GM23338 (cell line): ENCODE measurements around the gene SCFD2. TPM values are rescaled to one million over a fixed set of nuclear protein-coding genes. Genes with fewer than 3 reads are reported as not detected.

Experiments
- ATAC-seq: fragments of 200-7000 bp; cut with Tn5 transposase; 3 replicates; pipeline ENCODE4 v1.9.1; 2020
- DNase-seq: peaks from one replicate; pipeline ENCODE4 v3.0.0-alpha.2; 2015; ENCODE audit warnings: low spot score
- H2AFZ ChIP-seq: fragments of 200-600 bp; sonication (generic); 2 replicates; pipeline ENCODE4 v1.8.0; 2016; ENCODE audit warnings: antibody characterized with exemption, mild to moderate bottlenecking, moderate library complexity
- H3F3A ChIP-seq: fragments of 200-600 bp; sonication (generic); replicated peaks from 2 replicates; pipeline ENCODE4 v1.8.0; 2017; ENCODE audit warnings: antibody characterized with exemption, mixed run types, low read depth
- H3K27ac ChIP-seq: fragments of 200-600 bp; sonication (generic); 2 replicates; pipeline ENCODE4 v1.6.1; 2016; ENCODE audit warnings: low read depth
- H3K27me3 ChIP-seq: fragments of 200-600 bp; sonication (generic); 2 replicates; pipeline ENCODE4 v1.8.0; 2016; ENCODE audit warnings: mild to moderate bottlenecking, mixed run types, moderate library complexity; ENCODE audit not compliant: insufficient read depth
- H3K36me3 ChIP-seq: fragments of 200-600 bp; sonication (generic); 2 replicates; pipeline ENCODE4 v1.8.0; 2016; ENCODE audit warnings: mild to moderate bottlenecking; ENCODE audit not compliant: insufficient read depth
- H3K4me1 ChIP-seq: fragments of 200-600 bp; sonication (generic); 2 replicates; pipeline ENCODE4 v1.8.0; 2016; ENCODE audit warnings: mild to moderate bottlenecking, moderate library complexity; ENCODE audit not compliant: insufficient read depth
- H3K4me2 ChIP-seq: fragments of 200-600 bp; sonication (generic); 2 replicates; pipeline ENCODE4 v1.7.1; 2017; ENCODE audit warnings: mixed run types
- H3K4me3 ChIP-seq: fragments of 200-600 bp; sonication (generic); 2 replicates; pipeline ENCODE4 v1.6.1; 2016; ENCODE audit warnings: mixed run types
- H3K79me2 ChIP-seq: fragments of 200-600 bp; sonication (generic); replicated peaks from 2 replicates; pipeline ENCODE4 v1.8.0; 2017; ENCODE audit warnings: mild to moderate bottlenecking; ENCODE audit not compliant: insufficient read depth
- H3K9me2 ChIP-seq: fragments of 200-600 bp; sonication (generic); 2 replicates; pipeline ENCODE4 v1.8.0; 2017; ENCODE audit not compliant: insufficient read depth
- H4K20me1 ChIP-seq: fragments of 200-600 bp; sonication (generic); replicated peaks from 2 replicates; pipeline ENCODE4 v1.8.0; 2017; ENCODE audit warnings: mild to moderate bottlenecking; ENCODE audit not compliant: insufficient read depth
- H3K27ac Mint-ChIP-seq: 2 replicates; pipeline ENCODE4 v1.8.0; 2020; ENCODE audit warnings: inconsistent platforms, mild to moderate bottlenecking, moderate library complexity, mixed read lengths
- H3K27me3 Mint-ChIP-seq: 3 replicates; pipeline ENCODE4 v1.8.0; 2022; ENCODE audit warnings: low read depth, mild to moderate bottlenecking, moderate library complexity, mixed read lengths, inconsistent platforms; ENCODE audit not compliant: insufficient read depth, poor library complexity
- H3K36me3 Mint-ChIP-seq: 3 replicates; pipeline ENCODE4 v1.8.0; 2021; ENCODE audit warnings: low read depth, mild to moderate bottlenecking, inconsistent platforms, moderate library complexity, mixed read lengths
- H3K4me1 Mint-ChIP-seq: 3 replicates; pipeline ENCODE4 v1.8.0; 2020; ENCODE audit warnings: mild to moderate bottlenecking, inconsistent platforms, mixed read lengths
- H3K4me3 Mint-ChIP-seq: 3 replicates; pipeline ENCODE4 v1.8.0; 2021; ENCODE audit warnings: moderate library complexity, mild to moderate bottlenecking, inconsistent platforms, mixed read lengths
- H3K9me3 Mint-ChIP-seq: 3 replicates; pipeline ENCODE4 v1.8.0; 2020; ENCODE audit warnings: moderate library complexity, mild to moderate bottlenecking, inconsistent platforms, mixed read lengths
- CREB1 ChIP-seq: fragments of 250-450 bp; sonication (Bioruptor Pico); IDR thresholded peaks from 2 replicates; pipeline ENCODE4 v1.5.0; 2020; ENCODE audit warnings: low read depth, mild to moderate bottlenecking, moderate library complexity
- EZH2 ChIP-seq: fragments of 200-600 bp; sonication (generic); IDR thresholded peaks from one replicate; pipeline ENCODE4 v1.8.0; 2017; ENCODE audit warnings: antibody characterized with exemption, mild to moderate bottlenecking, low read depth; ENCODE audit not compliant: unreplicated experiment
- EZH2phosphoT487 ChIP-seq: fragments of 200-600 bp; sonication (generic); IDR thresholded peaks from one replicate; pipeline ENCODE4 v1.8.1; 2018; ENCODE audit warnings: antibody characterized with exemption; ENCODE audit not compliant: unreplicated experiment
- JUNB ChIP-seq: IDR thresholded peaks from one replicate; pipeline ENCODE4 v1.6.1; 2016; ENCODE audit warnings: antibody characterized with exemption; ENCODE audit not compliant: unreplicated experiment
- NANOG ChIP-seq: IDR thresholded peaks from 2 replicates; pipeline ENCODE4 v1.6.1; 2016; ENCODE audit warnings: antibody characterized with exemption, borderline replicate concordance
- POLR2AphosphoS5 ChIP-seq: IDR thresholded peaks from 2 replicates; pipeline ENCODE4 v1.6.1; 2016; ENCODE audit warnings: antibody characterized with exemption, low read depth
- REST ChIP-seq: IDR thresholded peaks from one replicate; pipeline ENCODE4 v1.6.1; 2018; ENCODE audit warnings: antibody characterized with exemption; ENCODE audit not compliant: unreplicated experiment
- STAT1 ChIP-seq: IDR thresholded peaks from one replicate; pipeline ENCODE4 v1.6.1; 2016; ENCODE audit warnings: antibody characterized with exemption; ENCODE audit not compliant: unreplicated experiment
- ZNF114 ChIP-seq: fragments of 250-450 bp; sonication (Bioruptor Pico); IDR thresholded peaks from 2 replicates; pipeline ENCODE4 v1.5.0; 2020; ENCODE audit warnings: mild to moderate bottlenecking, moderate library complexity
- ZNF331 ChIP-seq: fragments of 250-450 bp; sonication (Bioruptor Pico); IDR thresholded peaks from 2 replicates; pipeline ENCODE4 v1.5.0; 2020; ENCODE audit warnings: low read depth, mild to moderate bottlenecking, moderate library complexity
- ZNF462 ChIP-seq: fragments of 250-450 bp; sonication (Bioruptor Pico); IDR thresholded peaks from 2 replicates; pipeline ENCODE4 v1.5.0; 2020; ENCODE audit warnings: mild to moderate bottlenecking, moderate library complexity
- polyA plus RNA-seq: library from polyadenylated mRNA; unstranded; fragments of >200 nt; fragmentation: Nextera tagmentation; extraction: Ambion mirVana; gene quantifications from 2 replicates; pipeline ENCODE4 v1.2.1, GENCODE V29; 2016
- total RNA-seq: library from RNA; depleted of rRNA; stranded (reverse); fragments of >200 nt; shearing (Covaris generic); gene quantifications from 2 replicates; pipeline ENCODE4 v1.2.3, GENCODE V29; 2014
- TF ChIP-seq, protein P1 (sequence below): IDR thresholded peaks from 2 replicates; pipeline ENCODE4 v1.6.1; 2016; ENCODE audit warnings: antibody characterized with exemption
- TF ChIP-seq, protein P2 (sequence below), 2 experiments: fragments of 200-600 bp in 1 of 2; sonication (generic) in 1 of 2; conservative IDR thresholded peaks; 2 replicates each; pipeline versions ENCODE4 v1.5.1 to v1.6.1; 2016 to 2017; ENCODE audit warnings: antibody characterized with exemption in 2 of 2, low read depth in 2 of 2, mild to moderate bottlenecking in 2 of 2, moderate library complexity in 1 of 2

The SCFD2 gene
- total and polyA plus RNA-seq, 2 experiments from 2014 or later = 5.7 to 17.5 TPM

DNA sequence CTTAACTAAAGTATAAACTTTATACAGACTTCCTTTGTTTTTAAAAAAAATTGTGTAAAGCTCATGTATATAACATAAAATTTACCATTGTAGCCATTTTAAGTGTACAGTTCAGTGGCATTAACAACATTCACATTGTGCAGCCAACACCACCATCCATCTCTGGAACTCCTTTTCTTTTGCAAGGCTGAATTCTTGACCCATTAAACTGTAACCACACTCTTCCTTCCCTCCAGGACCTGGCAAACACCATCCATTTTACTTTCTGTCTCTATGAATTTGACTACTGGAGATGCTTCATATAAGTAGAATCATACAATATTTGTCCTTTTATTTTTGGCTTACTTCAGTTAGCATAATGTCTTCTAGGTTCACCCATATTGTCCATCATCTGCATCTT lies 399.1 kb downstream of the SCFD2 start:
- Histone ChIP-seq H3K27ac (no peak overlapping the region), H2AFZ (no peak overlapping the region), H3K27me3 (no peaks in the 10 kb centered on the region), H3K36me3 (peaks cover 3% of the 10 kb centered on the region; the same call in 1 of the 2 replicates), H3K4me3 (no peak overlapping the region), H4K20me1 (no peaks in the 10 kb centered on the region), H3K79me2 (no peaks in the 10 kb centered on the region), H3K4me1 (no peaks in the 10 kb centered on the region), H3K9me2 (peaks cover 15% of the 10 kb centered on the region), H3F3A (no peaks in the 10 kb centered on the region), H3K4me2 (no peak overlapping the region)
- no peak overlapping the region for H3K4me3 Mint-ChIP-seq
- peaks cover 2% of the 10 kb centered on the region for H3K27me3 Mint-ChIP-seq
- no peaks in the 10 kb centered on the region for H3K4me1 Mint-ChIP-seq
- H3K27ac Mint-ChIP-seq = no peak overlapping the region
- no peak for ATAC-seq
- peaks cover 22% of the 10 kb centered on the region for H3K36me3 Mint-ChIP-seq
- TF ChIP-seq JUNB (no peak), EZH2phosphoT487 (no peak), STAT1 (no peak), POLR2AphosphoS5 (no peak), CREB1 (CRISPR knock-in tag) (no peak), ZNF114 (no peak), ZNF331 (CRISPR knock-in tag) (no peak), NANOG (no peak), EZH2 (no peak), ZNF462 (CRISPR knock-in tag) (no peak), REST (no peak)
- TF ChIP-seq, protein P1, sequence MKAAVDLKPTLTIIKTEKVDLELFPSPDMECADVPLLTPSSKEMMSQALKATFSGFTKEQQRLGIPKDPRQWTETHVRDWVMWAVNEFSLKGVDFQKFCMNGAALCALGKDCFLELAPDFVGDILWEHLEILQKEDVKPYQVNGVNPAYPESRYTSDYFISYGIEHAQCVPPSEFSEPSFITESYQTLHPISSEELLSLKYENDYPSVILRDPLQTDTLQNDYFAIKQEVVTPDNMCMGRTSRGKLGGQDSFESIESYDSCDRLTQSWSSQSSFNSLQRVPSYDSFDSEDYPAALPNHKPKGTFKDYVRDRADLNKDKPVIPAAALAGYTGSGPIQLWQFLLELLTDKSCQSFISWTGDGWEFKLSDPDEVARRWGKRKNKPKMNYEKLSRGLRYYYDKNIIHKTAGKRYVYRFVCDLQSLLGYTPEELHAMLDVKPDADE = no peak
- TF ChIP-seq, protein P2, sequence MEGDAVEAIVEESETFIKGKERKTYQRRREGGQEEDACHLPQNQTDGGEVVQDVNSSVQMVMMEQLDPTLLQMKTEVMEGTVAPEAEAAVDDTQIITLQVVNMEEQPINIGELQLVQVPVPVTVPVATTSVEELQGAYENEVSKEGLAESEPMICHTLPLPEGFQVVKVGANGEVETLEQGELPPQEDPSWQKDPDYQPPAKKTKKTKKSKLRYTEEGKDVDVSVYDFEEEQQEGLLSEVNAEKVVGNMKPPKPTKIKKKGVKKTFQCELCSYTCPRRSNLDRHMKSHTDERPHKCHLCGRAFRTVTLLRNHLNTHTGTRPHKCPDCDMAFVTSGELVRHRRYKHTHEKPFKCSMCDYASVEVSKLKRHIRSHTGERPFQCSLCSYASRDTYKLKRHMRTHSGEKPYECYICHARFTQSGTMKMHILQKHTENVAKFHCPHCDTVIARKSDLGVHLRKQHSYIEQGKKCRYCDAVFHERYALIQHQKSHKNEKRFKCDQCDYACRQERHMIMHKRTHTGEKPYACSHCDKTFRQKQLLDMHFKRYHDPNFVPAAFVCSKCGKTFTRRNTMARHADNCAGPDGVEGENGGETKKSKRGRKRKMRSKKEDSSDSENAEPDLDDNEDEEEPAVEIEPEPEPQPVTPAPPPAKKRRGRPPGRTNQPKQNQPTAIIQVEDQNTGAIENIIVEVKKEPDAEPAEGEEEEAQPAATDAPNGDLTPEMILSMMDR (conservative IDR thresholded peaks at IDR 0.05; ENCODE audit: low read depth in 2 of 2) = no peak
- H3K9me3 Mint-ChIP-seq = peaks cover 21% of the 10 kb centered on the region
- no peak for DNase-seq
